ENCODE measurements around the gene RHBDF1. TPM values are rescaled to one million over a fixed set of nuclear protein-coding genes. Genes with fewer than 3 reads are reported as not detected.

Gene RHBDF1
- total RNA-seq, 1 experiment from 2014 or later = 5.8 TPM

DNA sequence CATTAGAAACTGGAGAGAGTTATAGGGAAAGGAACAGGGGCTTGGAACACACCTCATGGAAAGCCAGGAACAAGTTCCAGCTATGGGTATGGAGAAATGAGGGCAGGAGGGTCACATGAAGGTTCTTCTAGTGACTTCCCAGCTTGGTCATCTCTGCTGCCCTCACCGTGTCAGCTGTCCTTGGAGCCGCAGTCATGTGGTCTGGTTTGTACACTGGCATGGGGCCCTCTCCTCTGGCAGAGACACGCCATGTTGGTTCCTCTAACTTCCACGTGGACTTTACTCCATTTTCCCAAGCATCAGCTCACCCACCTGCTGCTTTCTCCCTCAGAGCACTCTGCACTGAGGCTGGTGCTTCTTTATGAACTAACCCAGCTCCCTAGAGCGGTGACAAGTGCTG, 31.9 kb upstream of the RHBDF1 start:
- H3K27ac ChIP-seq (ENCODE audit: low read depth, low read length, poor library complexity, severe bottlenecking) = no peak overlapping the region
- H3K4me1 ChIP-seq (ENCODE audit: insufficient read depth, low read length, poor library complexity, severe bottlenecking) = no peaks in the 10 kb centered on the region
- intact Hi-C loops (cut with micrococcal nuclease; ENCODE audit: unreplicated experiment) = no loop called here
- BruUV-seq (replicated peaks) = no TSS peak
- H3K4me3 ChIP-seq (ENCODE audit: low read depth, low read length, poor library complexity, severe bottlenecking) = no peak overlapping the region
- peaks cover 20% of the 10 kb centered on the region for H3K36me3 ChIP-seq (ENCODE audit: insufficient read depth, low read length, poor library complexity, severe bottlenecking)
- no peak for DNase-seq (ENCODE audit: low spot score)
- POLR2A ChIA-PET (ENCODE audit: low non-redundant PET) = no interaction called here
- TF ChIP-seq, protein P1, sequence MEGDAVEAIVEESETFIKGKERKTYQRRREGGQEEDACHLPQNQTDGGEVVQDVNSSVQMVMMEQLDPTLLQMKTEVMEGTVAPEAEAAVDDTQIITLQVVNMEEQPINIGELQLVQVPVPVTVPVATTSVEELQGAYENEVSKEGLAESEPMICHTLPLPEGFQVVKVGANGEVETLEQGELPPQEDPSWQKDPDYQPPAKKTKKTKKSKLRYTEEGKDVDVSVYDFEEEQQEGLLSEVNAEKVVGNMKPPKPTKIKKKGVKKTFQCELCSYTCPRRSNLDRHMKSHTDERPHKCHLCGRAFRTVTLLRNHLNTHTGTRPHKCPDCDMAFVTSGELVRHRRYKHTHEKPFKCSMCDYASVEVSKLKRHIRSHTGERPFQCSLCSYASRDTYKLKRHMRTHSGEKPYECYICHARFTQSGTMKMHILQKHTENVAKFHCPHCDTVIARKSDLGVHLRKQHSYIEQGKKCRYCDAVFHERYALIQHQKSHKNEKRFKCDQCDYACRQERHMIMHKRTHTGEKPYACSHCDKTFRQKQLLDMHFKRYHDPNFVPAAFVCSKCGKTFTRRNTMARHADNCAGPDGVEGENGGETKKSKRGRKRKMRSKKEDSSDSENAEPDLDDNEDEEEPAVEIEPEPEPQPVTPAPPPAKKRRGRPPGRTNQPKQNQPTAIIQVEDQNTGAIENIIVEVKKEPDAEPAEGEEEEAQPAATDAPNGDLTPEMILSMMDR (conservative IDR thresholded peaks at IDR 0.05; ENCODE audit: low read depth, low read length) = no peak
- no peak for TF ChIP-seq EZH2 (IDR thresholded peaks at IDR 0.05; ENCODE audit: borderline replicate concordance, low read depth, low read length, poor library complexity, severe bottlenecking)
- no peaks in the 10 kb centered on the region for H3K27me3 ChIP-seq (replicated peaks; ENCODE audit: insufficient read depth, low read depth, low read length, poor library complexity)
- no peaks in the 10 kb centered on the region for H3K9me3 ChIP-seq (ENCODE audit: low read depth, low read length, poor library complexity, severe bottlenecking)
- CTCF ChIA-PET = no interaction called here

DNA sequence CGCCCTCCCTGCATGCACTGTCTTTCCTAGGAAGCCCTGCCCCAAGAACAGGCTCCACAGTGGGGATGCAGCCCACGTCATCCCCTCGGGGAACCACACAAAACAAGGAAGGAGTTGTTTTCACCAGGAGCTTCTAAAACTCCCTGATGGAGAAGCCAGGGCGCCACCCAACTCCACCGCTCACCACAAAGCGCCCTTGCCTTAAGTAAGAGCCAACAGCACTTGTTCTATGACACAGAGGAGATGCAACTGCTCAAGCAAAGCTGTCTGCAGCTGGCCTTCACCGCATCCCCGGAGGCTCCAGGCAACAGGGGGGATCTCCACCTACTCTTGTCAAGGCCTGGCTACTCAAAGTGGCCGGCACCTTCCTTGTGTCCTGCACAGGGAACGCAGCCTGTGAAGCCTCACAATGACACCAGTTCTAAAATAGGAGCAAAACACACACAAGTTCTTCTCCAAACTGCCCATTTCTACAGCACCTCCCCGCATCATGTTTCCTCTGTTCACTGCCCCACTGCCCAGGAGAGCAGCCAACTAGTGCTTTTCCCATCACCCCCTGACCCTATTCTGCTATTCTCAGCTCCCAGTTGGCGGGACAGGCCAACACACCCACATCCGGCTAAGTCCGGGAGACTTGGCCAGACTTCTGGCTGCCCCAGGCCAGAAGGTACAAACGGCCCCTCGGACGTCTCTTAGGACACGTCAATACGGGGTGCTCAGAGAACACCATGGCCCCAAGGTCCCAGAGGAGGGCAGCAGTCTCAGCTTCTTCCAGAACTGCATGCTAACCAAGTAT, 29.8 kb upstream of the RHBDF1 start:
- TF ChIP-seq EZH2 (IDR thresholded peaks at IDR 0.05; ENCODE audit: borderline replicate concordance, low read depth, low read length, poor library complexity, severe bottlenecking) = no peak
- TF ChIP-seq, protein P1 (conservative IDR thresholded peaks at IDR 0.05; ENCODE audit: low read depth, low read length) = no peak
- no peak for DNase-seq (ENCODE audit: low spot score)
- POLR2A ChIA-PET (ENCODE audit: low non-redundant PET) = no interaction called here
- intact Hi-C loops (cut with micrococcal nuclease; ENCODE audit: unreplicated experiment) = no loop called here
- H3K4me3 ChIP-seq (ENCODE audit: low read depth, low read length, poor library complexity, severe bottlenecking) = no peak overlapping the region
- H3K27ac ChIP-seq (ENCODE audit: low read depth, low read length, poor library complexity, severe bottlenecking) = no peak overlapping the region
- no peaks in the 10 kb centered on the region for H3K4me1 ChIP-seq (ENCODE audit: insufficient read depth, low read length, poor library complexity, severe bottlenecking)
- H3K36me3 ChIP-seq (ENCODE audit: insufficient read depth, low read length, poor library complexity, severe bottlenecking) = peaks cover 21% of the 10 kb centered on the region
- no peaks in the 10 kb centered on the region for H3K9me3 ChIP-seq (ENCODE audit: low read depth, low read length, poor library complexity, severe bottlenecking)
- CTCF ChIA-PET = no interaction called here
- no TSS peak for BruUV-seq (replicated peaks)
- H3K27me3 ChIP-seq (replicated peaks; ENCODE audit: insufficient read depth, low read depth, low read length, poor library complexity) = no peaks in the 10 kb centered on the region

DNA sequence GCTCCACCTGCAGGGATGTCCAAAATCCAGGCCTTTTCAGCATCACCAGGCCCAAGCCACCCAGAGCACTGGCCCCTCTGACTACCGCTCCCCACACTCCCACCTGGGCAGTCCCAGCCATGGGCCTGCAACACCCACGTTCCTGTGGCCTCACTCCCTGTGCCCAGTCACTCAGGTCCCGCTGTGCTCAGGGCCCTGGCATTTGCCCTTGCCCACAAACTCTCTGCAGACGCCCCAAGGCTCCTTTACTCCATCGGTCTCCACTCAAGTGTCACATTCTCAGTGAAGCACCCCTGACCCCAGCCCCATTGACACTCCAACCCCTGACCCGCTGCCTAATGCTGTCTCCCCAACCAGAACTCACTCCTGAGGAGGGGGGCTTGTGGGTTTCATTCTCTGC, 29.2 kb upstream of the RHBDF1 start:
- POLR2A ChIA-PET (ENCODE audit: low non-redundant PET) = no interaction called here
- TF ChIP-seq, protein P1 (conservative IDR thresholded peaks at IDR 0.05; ENCODE audit: low read depth, low read length) = no peak
- no peak for TF ChIP-seq EZH2 (IDR thresholded peaks at IDR 0.05; ENCODE audit: borderline replicate concordance, low read depth, low read length, poor library complexity, severe bottlenecking)
- Histone ChIP-seq H3K9me3 (ENCODE audit: low read depth, low read length, poor library complexity, severe bottlenecking) (no peaks in the 10 kb centered on the region), H3K4me3 (ENCODE audit: low read depth, low read length, poor library complexity, severe bottlenecking) (no peak overlapping the region), H3K4me1 (ENCODE audit: insufficient read depth, low read length, poor library complexity, severe bottlenecking) (no peaks in the 10 kb centered on the region), H3K36me3 (ENCODE audit: insufficient read depth, low read length, poor library complexity, severe bottlenecking) (peaks cover 18% of the 10 kb centered on the region), H3K27ac (ENCODE audit: low read depth, low read length, poor library complexity, severe bottlenecking) (no peak overlapping the region), H3K27me3 (replicated peaks; ENCODE audit: insufficient read depth, low read depth, low read length, poor library complexity) (no peaks in the 10 kb centered on the region)
- intact Hi-C loops (cut with micrococcal nuclease; ENCODE audit: unreplicated experiment) = no loop called here
- BruUV-seq (replicated peaks) = no TSS peak
- DNase-seq (ENCODE audit: low spot score) = no peak
- CTCF ChIA-PET = no interaction called here
